ENCODE measurements around the gene SRXN1.

SRXN1 gene

GRCh38 chr20:675453-676314, 22.7 kb upstream of the SRXN1 start, which contains the start of gene SCRT2:
Gene SCRT2 (minus strand): TSS chr20:675802. CDS start chr20:675601, 201 bp downstream.
- DNase-seq (ENCODE audit: extremely low read depth in 1 of 2, low read depth in 1 of 2): no peak

GRCh38 chr20:675033-675452, 22.0 kb upstream of the SRXN1 start:
- DNase-seq (ENCODE audit: extremely low read depth in 1 of 2, low read depth in 1 of 2): no peak

GRCh38 chr20:673603-674001, 20.6 kb upstream of the SRXN1 start:
- DNase-seq (ENCODE audit: extremely low read depth in 1 of 2, low read depth in 1 of 2): no peak

GRCh38 chr20:672963-673602, 20.1 kb upstream of the SRXN1 start:
- no peak for DNase-seq (ENCODE audit: extremely low read depth in 1 of 2, low read depth in 1 of 2)

- DNase-seq (ENCODE audit: extremely low read depth in 1 of 2, low read depth in 1 of 2): no peak
Measured at GRCh38 chr20:671252-672030, 18.4 kb upstream of the SRXN1 start.

- no peak for DNase-seq (ENCODE audit: extremely low read depth in 1 of 2, low read depth in 1 of 2)
Measured at GRCh38 chr20:669573-669972, 16.6 kb upstream of the SRXN1 start.

GRCh38 chr20:668638-669037, 15.6 kb upstream of the SRXN1 start:
- DNase-seq (ENCODE audit: extremely low read depth in 1 of 2, low read depth in 1 of 2): no peak

- DNase-seq (ENCODE audit: extremely low read depth in 1 of 2, low read depth in 1 of 2): no peak
Measured at GRCh38 chr20:668050-668449, 15.1 kb upstream of the SRXN1 start.

GRCh38 chr20:667351-668034, 14.5 kb upstream of the SRXN1 start:
- no peak for DNase-seq (ENCODE audit: extremely low read depth in 1 of 2, low read depth in 1 of 2)

- no peak for DNase-seq (ENCODE audit: extremely low read depth in 1 of 2, low read depth in 1 of 2)
Measured at GRCh38 chr20:666877-667276, 13.9 kb upstream of the SRXN1 start.

- DNase-seq (ENCODE audit: extremely low read depth in 1 of 2, low read depth in 1 of 2): no peak
Measured at GRCh38 chr20:665276-665675, 12.3 kb upstream of the SRXN1 start.

GRCh38 chr20:664576-664975, 11.6 kb upstream of the SRXN1 start:
- no peak for DNase-seq (ENCODE audit: extremely low read depth in 1 of 2, low read depth in 1 of 2)

GRCh38 chr20:664151-664550, 11.2 kb upstream of the SRXN1 start:
- DNase-seq (ENCODE audit: extremely low read depth in 1 of 2, low read depth in 1 of 2): no peak

- DNase-seq (ENCODE audit: extremely low read depth in 1 of 2, low read depth in 1 of 2): no peak
Measured at GRCh38 chr20:663315-664090, 10.5 kb upstream of the SRXN1 start.

- no peak for DNase-seq (ENCODE audit: extremely low read depth in 1 of 2, low read depth in 1 of 2)
Measured at GRCh38 chr20:662277-663192, 9.5 kb upstream of the SRXN1 start.

GRCh38 chr20:661474-662270, 8.7 kb upstream of the SRXN1 start:
- no peak for DNase-seq (ENCODE audit: extremely low read depth in 1 of 2, low read depth in 1 of 2)

GRCh38 chr20:658731-659291, 5.8 kb upstream of the SRXN1 start:
- DNase-seq (ENCODE audit: extremely low read depth in 1 of 2, low read depth in 1 of 2): no peak

- DNase-seq (ENCODE audit: extremely low read depth in 1 of 2, low read depth in 1 of 2): no peak
Measured at GRCh38 chr20:658202-658601, 5.2 kb upstream of the SRXN1 start.
